Measurements from ENCODE around the gene PACS1.
A peak's percentile ranks its signal among the peaks of the same experiment; 100 is the strongest.

PACS1 gene

GRCh38 chr11:66143996-66144678 lies 74.1 kb downstream of the PACS1 start:
- DNase-seq: no peak

GRCh38 chr11:66146074-66146473 lies 76.0 kb downstream of the PACS1 start:
- no peak for DNase-seq

GRCh38 chr11:66146940-66147339 lies 76.9 kb downstream of the PACS1 start:
- no peak for DNase-seq

DNA sequence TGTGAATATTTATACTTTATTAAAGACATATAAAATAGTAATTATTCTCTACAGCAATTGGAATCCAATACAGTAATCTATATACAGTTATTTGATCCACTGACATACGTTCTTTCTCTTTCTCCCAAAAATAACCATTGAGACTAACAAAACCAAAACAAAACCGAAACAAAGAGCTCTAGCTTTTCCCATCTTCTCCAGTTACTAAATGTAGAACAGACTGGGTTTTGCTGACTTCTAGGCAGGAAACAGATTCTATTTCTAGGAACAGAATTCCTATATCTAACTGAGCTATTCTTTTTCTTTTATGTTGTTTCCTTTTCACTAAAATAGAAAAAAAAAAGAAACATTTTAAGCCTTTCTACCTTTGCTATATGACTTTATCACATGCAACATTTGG lies 80.1 kb downstream of the PACS1 start:
- no peak for DNase-seq

GRCh38 chr11:66150725-66151124 lies 80.7 kb downstream of the PACS1 start:
- DNase-seq: no peak

DNA sequence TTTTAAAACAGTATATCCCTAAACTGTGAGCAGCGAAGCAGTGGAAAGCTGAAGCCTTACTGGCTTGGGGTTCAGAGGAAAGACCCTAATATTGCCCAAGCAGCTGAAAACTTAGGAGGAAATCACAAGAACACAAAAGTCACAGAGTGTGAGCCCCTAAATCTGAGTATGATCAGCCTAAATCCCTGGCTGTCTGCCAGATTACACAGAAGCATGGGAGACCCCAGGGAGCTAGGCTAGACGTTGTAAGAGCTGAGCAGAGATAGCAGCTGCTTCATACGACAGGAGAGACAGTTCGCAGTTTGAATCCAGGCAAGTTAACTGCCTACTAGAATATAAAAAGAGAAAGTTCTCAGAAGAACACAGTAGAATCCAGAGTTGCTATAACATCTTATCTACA lies 81.2 kb downstream of the PACS1 start:
- DNase-seq: peak; percentile 25

DNA sequence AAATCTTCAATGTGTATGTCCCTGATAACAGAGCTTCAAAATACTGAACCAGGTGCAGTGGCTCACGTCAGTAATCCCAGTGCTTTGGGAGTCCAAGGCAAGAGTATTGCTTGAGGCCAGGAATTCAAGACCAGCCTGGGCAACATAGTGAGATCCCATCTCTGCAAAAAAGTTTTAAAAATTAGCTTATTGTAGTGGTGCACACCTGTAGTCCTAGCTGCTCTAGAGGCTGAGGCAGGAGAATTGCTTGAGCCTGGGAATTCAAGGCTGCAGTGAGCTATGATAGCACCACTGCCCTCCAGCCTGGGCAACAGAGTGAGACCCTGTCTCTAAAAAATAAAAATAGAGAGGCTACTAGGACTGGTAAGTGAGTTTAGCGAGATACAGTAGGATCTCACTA lies 84.0 kb downstream of the PACS1 start:
- no peak for DNase-seq

DNA sequence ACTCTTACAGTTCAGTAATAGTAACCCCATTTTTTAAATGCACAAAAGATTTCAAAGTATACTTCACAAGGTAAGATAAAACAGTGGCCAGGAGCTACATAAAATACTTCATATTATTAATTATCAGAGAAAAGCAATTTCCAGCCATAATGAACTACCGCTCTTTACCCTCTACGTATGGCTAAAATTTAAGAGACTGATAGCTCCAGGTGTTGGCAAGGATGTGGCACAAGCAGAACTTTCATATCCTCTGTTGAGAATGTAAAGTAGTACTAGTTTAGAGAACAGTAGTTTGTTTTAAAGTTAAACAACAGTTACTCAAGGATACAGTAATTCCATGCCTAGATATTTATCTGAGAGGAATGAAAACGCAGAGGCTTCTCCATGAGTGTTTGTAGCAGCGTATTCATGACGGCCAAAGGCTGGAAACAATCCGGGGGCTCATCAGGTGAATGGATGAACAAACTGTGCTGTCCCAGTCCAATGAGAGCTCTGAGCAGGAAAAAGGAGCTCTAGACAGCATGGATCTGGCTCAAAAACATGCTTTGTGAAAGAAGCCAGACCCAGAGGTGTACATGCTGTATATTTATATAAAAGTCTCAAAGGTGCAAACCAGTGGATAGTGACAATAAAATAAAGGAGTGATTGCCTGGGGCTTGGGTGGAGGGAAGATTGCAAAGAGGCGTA lies 85.5 kb downstream of the PACS1 start:
- DNase-seq: no peak

- no peak for DNase-seq
Observed at GRCh38 chr11:66157182-66157864, 87.3 kb downstream of the PACS1 start.

GRCh38 chr11:66158156-66158555 lies 88.1 kb downstream of the PACS1 start:
- DNase-seq: no peak

- peak; percentile 13 for DNase-seq
Observed at GRCh38 chr11:66159324-66159984, 89.4 kb downstream of the PACS1 start.

DNA sequence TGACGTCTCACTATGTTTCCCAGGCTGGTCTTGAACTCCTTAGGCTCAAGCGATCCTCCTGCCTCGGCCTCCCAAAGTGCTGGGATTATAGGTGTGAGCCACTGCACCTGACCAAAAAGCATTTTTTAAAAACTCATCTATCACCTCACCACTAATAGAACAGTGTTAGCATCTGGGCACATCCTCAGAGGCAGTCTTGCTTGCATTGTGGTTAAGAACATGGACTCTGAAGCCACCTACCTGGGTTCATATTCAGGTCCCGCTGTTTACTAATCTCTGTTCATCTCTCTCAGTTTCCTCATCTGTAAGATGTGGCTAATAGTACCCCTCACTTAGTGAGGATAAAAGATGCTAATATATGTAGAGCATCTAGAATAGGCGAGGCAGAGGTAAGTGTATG lies 90.6 kb downstream of the PACS1 start:
- no peak for DNase-seq

DNA sequence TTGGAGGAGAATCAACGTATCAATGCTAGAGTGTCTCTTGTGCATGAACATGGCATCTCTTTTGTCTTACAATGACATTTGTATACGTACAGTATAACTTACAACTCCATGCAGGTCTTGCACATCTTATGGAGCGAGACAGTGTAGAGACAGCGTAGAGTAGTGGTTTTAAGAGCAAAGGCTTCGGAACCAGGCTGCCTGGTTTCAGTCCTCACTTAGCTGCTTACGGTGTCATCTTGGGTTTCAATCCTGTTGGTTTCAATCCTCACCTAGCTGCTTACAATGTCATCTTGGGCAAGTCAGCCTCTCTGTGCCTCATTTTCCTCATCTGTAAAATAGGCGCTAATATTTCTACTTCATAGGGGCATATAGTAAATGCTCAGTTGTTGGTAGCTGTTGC lies 98.2 kb downstream of the PACS1 start:
- no peak for DNase-seq

GRCh38 chr11:66172146-66172545 lies 102.1 kb downstream of the PACS1 start:
- DNase-seq: no peak

DNA sequence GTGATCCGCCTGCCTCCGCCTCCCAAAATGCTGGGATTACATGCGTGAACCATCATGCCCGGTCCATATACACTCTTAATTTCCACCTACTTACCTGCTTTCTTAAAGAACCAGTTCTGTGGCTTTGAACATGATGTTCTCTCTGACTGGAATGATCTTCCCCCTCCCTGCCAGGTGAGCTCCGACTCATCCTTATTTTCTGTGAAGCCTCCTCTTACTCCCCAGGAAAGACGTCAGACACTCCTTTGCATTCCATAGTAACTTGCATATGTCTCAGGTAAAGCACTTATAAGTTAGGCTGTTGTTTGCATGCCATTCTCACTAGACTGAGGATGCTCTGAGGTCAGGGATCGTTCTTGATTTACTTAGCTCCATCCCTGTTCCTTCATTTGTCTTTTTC lies 106.6 kb downstream of the PACS1 start:
- DNase-seq: no peak

- DNase-seq: no peak
Observed at GRCh38 chr11:66178183-66178582, 108.1 kb downstream of the PACS1 start.

GRCh38 chr11:66178871-66179270 lies 108.8 kb downstream of the PACS1 start:
- DNase-seq: no peak

- no peak for DNase-seq
Observed at GRCh38 chr11:66181632-66182315, 111.7 kb downstream of the PACS1 start.

DNA sequence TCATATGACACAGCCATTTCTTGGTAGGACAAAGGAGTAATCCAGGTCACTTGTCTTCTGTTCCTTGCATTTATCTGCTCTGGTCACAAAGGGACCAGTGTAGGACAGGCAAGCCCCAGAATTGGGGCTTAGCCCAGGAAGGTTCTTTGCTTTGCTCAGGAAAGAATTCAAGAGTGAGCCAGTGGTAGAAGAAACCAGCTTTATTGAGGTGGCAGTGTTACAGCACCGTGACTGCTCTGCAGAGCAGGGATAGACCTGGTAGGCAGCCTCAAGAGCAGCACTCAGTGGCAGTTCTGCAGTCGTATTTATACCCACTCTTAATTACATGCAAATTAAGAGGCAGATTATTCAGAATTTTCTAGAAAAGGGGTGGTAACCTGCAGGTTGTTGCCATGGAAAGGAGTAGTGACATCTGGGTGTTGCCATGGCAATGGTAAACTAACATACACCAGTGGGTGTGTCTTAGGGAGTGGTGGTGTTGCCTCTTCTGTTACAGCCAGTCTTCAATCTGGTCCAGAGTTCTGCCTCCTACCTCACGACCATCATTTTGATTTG lies 113.5 kb downstream of the PACS1 start:
- peak; percentile 60 for DNase-seq

- no peak for DNase-seq
Observed at GRCh38 chr11:66184728-66185127, 114.7 kb downstream of the PACS1 start.

- no peak for DNase-seq
Observed at GRCh38 chr11:66186470-66186869, 116.4 kb downstream of the PACS1 start.

- DNase-seq: no peak
Observed at GRCh38 chr11:66187453-66187852, 117.4 kb downstream of the PACS1 start.

DNA sequence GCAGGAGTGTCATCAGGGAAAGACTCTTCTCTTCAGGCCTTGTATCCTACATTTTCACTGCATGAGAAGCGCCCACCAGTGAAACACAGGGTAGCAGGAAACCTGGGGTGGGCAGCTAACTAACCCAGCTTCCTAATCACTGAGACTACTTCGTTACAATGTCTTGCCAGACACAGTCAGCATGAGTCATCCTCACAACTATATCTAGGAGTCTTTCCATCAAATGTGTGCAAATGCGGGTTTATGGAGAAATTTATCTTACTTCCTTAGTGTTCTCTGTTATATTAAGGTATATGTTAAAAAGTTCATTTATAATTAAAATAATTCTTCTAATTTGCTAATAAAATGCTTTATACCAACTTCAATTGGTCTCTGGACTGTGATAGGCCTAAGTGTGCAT lies 118.5 kb downstream of the PACS1 start:
- DNase-seq: no peak
